Measurements from ENCODE around the gene SHE. TPM values are rescaled to one million over a fixed set of nuclear protein-coding genes. Genes with fewer than 3 reads are reported as not detected.

SHE gene
- total RNA-seq, 4 donors from 2014 or later, result 0.19 to 13.4 (median 4.1) TPM

DNA sequence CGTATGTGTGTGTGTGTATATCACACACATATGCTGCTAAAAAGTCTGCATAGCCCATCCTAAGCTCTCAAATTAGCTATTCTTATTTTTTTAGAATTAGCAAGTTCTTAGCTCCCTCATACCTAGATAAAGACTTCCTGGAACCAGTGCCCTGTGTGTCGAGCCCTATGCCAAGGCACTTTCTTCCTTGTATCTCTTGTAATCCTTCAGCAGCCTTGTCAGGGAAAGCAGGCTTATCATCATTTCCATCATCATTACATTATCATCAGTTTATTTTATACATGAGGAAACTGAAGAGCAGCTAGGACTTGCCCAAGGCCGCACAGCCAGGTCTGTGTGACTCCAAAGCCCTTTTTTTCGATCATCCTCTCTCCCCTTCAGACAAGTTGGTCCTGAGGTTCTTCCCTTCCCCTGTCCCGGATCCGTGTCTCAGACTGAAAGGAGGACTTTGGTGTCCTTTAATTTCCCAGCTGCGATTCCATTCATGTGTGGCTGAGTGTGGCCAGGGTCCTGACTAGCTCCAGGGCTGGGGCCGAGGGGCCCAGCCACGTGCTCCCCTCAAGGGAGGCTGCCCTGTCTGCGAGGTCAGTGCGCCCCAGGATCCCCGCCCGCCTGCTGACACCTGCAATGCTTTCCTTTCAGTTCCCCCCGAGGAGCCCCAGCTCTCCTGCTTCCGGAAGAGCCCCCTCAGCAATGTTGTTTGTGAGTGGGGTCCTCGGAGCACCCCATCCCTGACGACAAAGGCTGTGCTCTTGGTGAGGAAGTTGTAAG lies 72.2 kb downstream of the SHE start:
- no peak for DNase-seq
- 81 to 86% methylated on average over 11 to 17 of the region's 17 CpGs for WGBS, 2 donors

More for the DNA sequence above, 72.2 kb downstream of the SHE start:
- H3K9me3 ChIP-seq, result no peaks in the 10 kb centered on the region
- H3K27ac ChIP-seq, result peak overlapping the region in 3 of 4 donors; percentile 7 to 88 (median 25)
- H3K4me3 ChIP-seq, result no peak overlapping the region
- TF ChIP-seq, protein P1, sequence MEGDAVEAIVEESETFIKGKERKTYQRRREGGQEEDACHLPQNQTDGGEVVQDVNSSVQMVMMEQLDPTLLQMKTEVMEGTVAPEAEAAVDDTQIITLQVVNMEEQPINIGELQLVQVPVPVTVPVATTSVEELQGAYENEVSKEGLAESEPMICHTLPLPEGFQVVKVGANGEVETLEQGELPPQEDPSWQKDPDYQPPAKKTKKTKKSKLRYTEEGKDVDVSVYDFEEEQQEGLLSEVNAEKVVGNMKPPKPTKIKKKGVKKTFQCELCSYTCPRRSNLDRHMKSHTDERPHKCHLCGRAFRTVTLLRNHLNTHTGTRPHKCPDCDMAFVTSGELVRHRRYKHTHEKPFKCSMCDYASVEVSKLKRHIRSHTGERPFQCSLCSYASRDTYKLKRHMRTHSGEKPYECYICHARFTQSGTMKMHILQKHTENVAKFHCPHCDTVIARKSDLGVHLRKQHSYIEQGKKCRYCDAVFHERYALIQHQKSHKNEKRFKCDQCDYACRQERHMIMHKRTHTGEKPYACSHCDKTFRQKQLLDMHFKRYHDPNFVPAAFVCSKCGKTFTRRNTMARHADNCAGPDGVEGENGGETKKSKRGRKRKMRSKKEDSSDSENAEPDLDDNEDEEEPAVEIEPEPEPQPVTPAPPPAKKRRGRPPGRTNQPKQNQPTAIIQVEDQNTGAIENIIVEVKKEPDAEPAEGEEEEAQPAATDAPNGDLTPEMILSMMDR (IDR thresholded peaks at IDR 0.05), result no peak
- TF ChIP-seq POLR2A (IDR thresholded peaks at IDR 0.05), result no peak
- intact Hi-C loops (cut with DNase I), result no loop called here
- peaks cover 47 to 98% (median 47%) of the 10 kb centered on the region in 3 donors for H3K4me1 ChIP-seq
- peaks cover 0 to 31% (median 6%) of the 10 kb centered on the region in 3 donors for H3K36me3 ChIP-seq
- no peaks in the 10 kb centered on the region for H3K27me3 ChIP-seq

Other genes starting within 250 kb of the SHE start
- 100 to 1,000 TPM in 1 of 4 donors, 10 to 100 TPM in 3; 39.3 to 105 (median 88.9) TPM for gene HAX1, start 229.8 kb downstream of the SHE start, total RNA-seq
- not detected for gene AQP10, start 181.3 kb downstream of the SHE start, total RNA-seq
- 10 to 100 TPM in 2 of 4 donors, 1 to 10 TPM in 2; 2.4 to 55.5 (median 11.1) TPM for gene ATP8B2, start 176.9 kb downstream of the SHE start, total RNA-seq
- 10 to 100 TPM in 1 of 4 donors, 1 to 10 TPM in 3; 6.4 to 47.7 (median 8.1) TPM for gene IL6R, start 97.1 kb downstream of the SHE start, total RNA-seq
- 1 to 10 TPM in 1 of 4 donors, under 1 TPM in 1, not detected in 2; 0.26 to 2.7 TPM for gene TDRD10, start 193 bp downstream of the SHE start, total RNA-seq
- gene UBE2Q1, start 56.2 kb upstream of the SHE start, total RNA-seq, result 10 to 100 TPM; 17.8 to 27.9 (median 24.3) TPM
- gene CHRNB2, start 65.4 kb upstream of the SHE start, total RNA-seq, result under 1 TPM; 0.11 to 0.38 (median 0.16) TPM
- gene ADAR, start 105.8 kb upstream of the SHE start, total RNA-seq, result 10 to 100 TPM; 45.2 to 68.5 (median 59.2) TPM